Epithelial cell of esophagus (primary cell): ENCODE data around the gene SERPINA1.
A peak's percentile ranks its signal among the peaks of the same experiment; 100 is the strongest.

Source experiments
- DNase-seq: peaks from one replicate; pipeline ENCODE4 v3.0.0; 2010; ENCODE audit warnings: low read depth
- H3K4me3 ChIP-seq: 2 replicates; pipeline ENCODE4 v1.5.1; 2011; ENCODE audit warnings: mild to moderate bottlenecking, low read length, control low read depth
- TF ChIP-seq, protein P1 (sequence below): IDR thresholded peaks from 2 replicates; pipeline ENCODE4 v1.5.1; 2011; ENCODE audit warnings: low read depth, mild to moderate bottlenecking, low read length, control low read depth, inconsistent platforms; ENCODE audit not compliant: insufficient read depth; ENCODE audit errors: missing control alignments

SERPINA1 gene

DNA sequence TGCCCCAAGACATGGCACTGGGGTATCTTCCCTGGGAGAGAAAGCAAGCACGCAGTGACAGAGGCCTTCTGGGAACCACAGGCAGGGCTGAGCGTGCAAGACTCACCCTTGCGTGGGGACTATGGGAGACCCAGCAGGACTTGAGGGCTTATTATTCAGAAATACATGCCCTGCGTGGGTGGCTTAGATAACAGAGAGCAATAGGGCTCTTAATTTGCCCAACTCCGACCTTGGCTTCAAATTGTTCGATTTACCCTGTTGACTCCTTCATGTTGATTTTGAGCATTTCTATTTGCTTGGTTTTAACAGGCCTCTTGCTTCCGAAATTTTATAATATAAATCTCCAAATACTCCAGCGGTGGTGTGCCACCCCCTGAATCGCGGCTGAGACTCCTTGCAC lies 5.1 kb upstream of the SERPINA1 start:
- DNase-seq: no peak
- H3K4me3 ChIP-seq: no peak overlapping the region
- TF ChIP-seq, protein P1, sequence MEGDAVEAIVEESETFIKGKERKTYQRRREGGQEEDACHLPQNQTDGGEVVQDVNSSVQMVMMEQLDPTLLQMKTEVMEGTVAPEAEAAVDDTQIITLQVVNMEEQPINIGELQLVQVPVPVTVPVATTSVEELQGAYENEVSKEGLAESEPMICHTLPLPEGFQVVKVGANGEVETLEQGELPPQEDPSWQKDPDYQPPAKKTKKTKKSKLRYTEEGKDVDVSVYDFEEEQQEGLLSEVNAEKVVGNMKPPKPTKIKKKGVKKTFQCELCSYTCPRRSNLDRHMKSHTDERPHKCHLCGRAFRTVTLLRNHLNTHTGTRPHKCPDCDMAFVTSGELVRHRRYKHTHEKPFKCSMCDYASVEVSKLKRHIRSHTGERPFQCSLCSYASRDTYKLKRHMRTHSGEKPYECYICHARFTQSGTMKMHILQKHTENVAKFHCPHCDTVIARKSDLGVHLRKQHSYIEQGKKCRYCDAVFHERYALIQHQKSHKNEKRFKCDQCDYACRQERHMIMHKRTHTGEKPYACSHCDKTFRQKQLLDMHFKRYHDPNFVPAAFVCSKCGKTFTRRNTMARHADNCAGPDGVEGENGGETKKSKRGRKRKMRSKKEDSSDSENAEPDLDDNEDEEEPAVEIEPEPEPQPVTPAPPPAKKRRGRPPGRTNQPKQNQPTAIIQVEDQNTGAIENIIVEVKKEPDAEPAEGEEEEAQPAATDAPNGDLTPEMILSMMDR: no peak

DNA sequence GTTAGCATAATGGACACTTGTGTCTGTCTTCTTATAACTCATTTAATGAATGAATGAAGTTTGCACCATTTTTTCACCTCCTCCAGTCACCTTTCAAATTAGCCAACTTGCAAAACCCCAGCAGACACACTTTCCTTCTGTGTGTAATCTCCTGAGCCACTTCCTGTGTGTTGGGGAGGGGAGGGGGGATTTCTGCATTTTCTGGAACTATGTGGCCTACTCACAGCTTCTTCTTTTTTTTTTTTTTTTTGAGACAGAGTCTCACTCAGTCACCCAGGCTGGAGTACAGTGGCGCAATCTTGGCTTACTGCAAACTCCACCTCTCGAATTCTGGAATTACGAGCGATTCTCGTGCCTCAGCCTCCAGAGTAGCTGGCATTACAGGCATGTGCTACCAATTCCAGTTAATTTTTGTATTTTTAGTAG lies 4.1 kb upstream of the SERPINA1 start:
- TF ChIP-seq, protein P1: no peak
- no peak overlapping the region for H3K4me3 ChIP-seq
- peak; percentile 78 for DNase-seq

DNA sequence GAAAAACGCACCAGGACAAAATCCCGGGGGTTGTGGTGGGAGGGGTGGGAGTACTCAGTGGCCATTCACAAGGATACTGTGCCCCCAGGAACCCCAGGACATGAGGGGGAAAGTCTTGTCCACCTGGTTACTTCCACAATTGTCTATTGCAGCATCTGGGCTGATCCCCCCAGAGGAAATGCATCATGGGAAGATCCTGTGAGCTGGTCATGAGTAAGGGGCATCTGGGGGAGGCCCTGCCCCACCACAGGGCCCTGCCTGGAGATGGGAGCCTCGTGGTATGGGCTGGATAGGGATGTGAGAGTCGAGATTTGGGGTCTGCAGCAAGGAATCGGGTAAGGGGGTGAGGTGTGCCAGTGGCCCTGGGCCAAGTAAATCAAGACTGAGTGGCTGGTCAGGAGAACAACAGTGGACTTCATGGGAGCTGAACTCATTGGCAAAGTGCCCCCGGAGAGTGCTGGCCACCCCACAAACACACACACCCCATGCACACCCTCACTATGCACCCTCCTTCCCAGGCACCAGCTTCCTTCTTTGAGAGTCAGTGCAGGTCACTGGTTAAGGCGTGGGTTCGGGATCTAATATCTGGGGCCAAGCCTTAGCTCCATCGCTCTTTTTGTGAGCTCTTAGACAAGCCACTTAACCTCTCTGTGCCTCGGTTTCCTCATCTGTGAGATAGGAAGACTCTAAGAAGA lies 3.0 kb upstream of the SERPINA1 start:
- TF ChIP-seq, protein P1: no peak
- DNase-seq: no peak
- no peak overlapping the region for H3K4me3 ChIP-seq

DNA sequence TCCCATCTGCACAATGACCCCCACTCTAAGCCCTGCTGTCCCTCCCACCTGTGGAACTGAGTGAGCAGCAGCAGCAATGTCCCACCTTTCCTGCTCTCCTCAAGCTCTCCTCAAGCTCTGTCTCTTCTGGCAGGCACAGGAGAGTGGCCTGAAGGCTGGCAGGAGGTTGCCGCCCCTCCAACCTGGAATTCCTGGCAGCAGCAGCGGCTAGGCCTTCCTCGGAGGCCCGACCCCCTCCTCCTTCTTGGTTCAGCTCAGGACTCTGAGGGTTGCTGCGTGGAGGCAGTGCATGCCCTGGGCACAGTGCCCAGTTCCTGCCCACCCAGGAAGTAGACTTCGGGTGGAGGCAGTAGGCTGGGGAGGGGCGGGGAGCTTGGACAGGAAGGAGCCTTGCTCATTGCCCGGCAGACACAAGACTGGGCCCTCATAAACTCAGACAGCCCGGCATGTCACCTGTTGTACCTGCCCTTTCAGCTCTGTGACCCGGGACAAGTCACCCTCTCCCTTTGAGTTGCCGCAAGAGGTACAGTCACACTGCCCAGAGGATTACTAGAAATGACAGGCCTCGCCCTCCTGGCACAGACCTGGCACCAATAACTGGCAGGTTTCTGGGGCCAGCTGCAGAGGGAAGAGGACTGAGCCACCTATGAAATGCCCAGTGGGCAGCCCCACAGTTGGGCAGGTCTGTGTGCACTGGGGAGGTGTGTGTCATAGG lies 2.1 kb upstream of the SERPINA1 start:
- TF ChIP-seq, protein P1: no peak
- no peak overlapping the region for H3K4me3 ChIP-seq
- peak; percentile 27 for DNase-seq

DNA sequence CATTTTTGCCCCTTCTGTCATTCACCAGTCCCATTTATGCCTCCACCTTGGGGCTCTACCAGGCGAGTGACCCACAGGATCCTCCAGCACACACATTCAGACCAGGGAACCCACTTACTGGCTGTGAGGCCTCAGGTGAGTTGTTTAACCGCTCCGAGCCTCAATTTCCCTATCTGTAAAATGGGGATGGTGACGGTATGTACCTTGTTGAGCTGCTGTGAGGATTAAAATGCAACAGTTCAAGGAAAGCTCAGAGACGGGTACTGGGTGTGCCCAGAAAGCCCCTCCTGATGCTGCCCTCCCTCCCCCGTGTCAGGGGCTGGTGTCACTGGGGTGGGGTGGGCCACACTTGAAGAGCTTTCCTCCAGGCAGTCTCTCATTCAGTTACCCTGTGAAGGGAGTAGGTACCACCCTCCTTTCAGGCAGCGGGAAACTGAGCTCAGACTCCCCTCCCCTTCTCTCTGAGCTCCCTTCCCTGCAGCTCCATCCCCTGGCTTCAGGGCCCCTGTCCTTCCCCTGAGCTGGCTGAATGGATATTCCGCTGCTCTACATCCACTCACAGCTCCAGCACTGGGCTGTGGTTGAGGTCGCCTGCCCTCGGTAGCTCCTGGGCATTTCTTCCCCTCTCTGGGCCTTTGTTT lies 1.4 kb upstream of the SERPINA1 start:
- H3K4me3 ChIP-seq: no peak overlapping the region
- no peak for DNase-seq
- TF ChIP-seq, protein P1: no peak

DNA sequence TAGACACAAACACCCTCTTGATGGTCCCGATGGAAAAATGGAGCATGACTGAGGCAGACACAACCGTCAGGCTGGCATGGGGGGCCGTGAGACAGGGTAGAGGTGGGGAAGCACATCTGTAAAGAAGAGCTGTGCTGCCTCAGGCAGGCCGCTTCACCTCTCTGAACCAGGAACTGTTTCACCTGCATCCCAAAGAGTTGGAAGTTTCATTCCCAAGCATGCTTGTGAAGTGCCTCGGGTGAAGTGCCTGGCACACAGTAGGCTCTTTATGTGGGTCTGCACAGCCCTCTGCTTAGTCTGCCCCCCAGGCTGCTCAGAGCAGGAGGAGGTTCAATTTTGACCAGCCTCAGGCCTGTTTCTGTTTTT lies 685 bp upstream of the SERPINA1 start:
- H3K4me3 ChIP-seq: no peak overlapping the region

More for the DNA sequence above, 685 bp upstream of the SERPINA1 start:
- TF ChIP-seq, protein P1: no peak
- DNase-seq: no peak
